ENCODE measurements around the gene MATN3.

The MATN3 gene

DNA sequence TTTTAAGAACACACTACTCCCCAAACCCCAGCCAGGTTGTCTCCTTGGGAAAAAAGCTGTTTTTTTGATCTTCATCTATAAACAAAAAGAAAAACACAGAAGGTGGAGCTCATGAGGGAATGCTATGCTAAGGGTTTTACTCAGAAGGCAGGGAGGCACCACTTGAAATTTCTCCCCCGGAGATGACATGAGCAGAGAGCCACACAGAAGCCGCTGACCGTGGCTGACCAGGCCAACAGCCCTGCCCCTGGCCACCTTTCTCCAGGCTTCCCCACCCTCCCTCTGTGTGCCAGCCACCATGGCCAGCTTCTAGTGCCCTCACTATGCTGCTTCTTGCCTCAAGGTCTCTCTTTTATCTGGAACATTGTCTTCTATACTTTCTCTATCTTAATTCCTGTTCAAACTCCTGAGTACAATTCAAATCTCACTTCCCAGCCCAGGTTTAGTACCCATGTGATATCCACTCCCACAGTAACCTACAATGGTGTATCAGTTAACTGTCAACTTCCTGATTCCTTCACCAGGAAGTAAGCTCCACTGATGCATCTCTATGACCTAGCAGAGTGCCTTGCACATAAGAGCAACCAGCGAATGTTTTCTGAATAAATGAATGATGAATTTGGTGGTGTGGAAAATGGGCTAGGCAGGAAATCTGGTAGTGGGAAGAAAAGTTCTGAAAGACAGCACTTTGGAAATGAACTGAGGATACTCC is 23.6 kb upstream of the MATN3 start:
- DNase-seq (ENCODE audit: low read depth, low spot score), result no peak

DNA sequence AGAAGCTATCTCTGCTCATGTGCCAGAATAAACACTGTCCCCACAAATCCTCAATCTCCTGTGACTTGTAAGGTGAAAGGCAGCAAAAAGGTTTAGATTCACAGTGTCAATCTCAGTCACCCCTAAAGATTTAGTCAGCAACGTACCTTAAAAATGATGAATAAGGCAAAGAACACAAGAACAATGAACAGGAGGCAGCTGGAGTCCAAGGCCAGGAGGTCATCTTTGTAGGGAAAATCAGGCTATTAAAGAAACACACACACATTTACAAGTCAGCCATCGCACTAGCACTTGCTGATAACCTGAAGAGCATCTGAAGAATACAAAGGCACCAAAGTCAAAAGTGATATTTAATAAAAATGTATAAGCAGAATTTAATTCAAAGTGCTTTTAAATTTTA is 22.4 kb upstream of the MATN3 start:
- no peak for DNase-seq (ENCODE audit: low read depth, low spot score)

DNA sequence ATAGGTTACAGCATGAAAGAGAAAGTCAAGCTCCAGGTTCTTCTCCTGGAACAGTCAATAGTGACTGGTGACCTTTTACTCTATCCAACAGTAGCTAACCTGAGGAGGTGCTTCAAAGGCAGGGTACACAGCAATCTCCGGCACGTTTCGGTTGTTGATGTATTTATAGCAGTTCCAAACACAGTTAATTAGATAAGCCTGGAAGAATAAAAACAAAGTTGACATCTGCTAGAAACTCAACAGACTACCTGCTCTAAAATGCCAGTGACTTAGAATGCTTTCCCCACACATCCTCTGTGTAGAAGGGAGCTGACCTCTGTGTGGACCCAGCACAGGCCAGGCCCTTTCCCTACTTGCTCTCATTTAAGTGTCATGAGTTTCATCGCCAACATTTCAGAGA is 21.8 kb upstream of the MATN3 start:
- DNase-seq (ENCODE audit: low read depth, low spot score), result no peak

DNA sequence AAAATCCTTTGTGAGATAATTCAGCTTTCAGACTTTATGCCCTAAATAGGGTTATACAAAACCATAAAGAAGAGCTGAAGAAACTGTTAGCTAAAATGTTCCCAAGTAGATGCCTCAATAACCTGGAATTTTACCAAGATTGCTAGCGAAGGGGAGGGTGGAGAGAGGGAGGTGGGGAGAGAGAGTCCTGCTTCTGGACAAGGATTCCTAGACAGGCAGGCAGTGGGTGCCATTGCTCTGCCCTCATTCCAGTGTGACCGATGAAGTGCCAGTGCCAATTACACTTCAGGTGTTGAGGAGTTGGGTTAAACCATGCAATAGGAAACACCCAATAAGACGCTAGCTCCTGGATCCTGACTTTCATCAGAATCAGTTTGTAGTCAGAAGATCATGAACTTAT is 20.9 kb upstream of the MATN3 start:
- no peak for DNase-seq (ENCODE audit: low read depth, low spot score)

DNA sequence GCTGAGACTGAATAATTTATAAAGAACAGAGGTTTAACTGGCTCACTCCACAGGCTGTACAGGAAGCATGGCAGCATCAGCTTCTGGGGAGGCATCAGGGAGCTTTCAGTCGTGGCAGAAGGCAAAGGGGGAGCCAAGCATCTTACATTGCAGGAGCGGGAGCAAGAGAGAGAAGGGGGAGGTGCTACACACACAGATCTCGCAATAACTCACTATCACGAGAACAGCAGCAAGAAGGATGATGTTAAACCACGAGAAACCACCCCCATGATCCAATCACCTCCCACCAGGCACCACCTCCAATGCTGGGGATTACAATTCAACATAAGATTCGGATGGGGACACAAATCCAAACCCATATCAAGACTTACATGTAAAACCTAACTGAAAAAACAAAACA is 17.8 kb upstream of the MATN3 start:
- no peak for DNase-seq (ENCODE audit: low read depth, low spot score)

DNA sequence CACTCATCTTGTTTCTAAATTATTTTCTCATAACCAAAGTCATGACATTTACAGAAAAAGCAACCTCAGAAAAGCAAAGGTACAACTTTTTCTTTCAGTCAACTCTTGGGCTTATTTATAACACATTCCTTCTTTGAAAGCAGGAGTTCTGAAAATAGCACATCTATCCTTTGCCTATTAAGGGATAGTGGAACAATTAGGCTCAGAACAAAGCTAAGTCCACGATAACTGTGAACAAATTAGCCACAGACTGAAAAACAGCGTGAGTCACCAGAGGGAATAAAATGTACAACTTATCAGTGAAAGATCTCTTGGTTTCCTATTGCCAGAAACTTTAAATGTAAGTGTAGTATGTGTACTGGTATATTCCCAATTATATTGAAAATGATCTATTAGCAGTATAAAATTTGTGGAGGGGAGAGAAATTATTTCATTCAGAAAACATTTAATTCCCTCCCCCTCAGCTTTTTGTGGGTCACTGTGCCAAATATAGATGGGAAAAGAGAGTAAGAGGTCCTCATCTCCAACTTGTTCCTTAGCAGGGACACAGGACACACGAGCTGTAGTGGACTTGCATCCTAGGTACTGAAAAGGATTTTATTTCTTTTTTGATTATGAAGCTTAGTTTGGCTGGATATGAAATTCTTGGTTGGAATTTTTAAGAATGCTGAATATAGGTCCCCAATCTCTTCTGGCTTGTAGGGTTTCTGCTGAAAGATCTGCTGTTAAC is 15.4 kb upstream of the MATN3 start:
- no peak for DNase-seq (ENCODE audit: low read depth, low spot score)

DNA sequence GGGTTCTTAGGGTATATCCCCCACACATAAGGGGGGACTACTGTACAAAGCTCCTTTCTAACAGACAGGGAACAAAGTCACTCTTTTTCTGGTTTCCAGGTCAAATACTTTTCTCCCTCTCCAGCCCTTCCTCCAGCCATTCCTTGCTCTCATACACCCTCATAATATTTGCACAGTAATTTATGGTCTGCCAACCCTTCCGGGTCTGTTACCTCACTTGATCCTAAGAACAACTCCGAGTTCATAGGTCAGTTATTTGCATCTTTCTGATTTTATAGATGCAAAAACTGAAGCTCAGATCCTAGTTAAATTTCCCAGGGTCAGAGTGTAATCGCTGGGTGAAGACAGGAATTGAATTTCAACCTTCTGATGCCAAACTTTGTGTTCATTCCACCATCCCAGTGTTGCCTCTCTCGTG is 14.8 kb upstream of the MATN3 start:
- no peak for DNase-seq (ENCODE audit: low read depth, low spot score)

DNA sequence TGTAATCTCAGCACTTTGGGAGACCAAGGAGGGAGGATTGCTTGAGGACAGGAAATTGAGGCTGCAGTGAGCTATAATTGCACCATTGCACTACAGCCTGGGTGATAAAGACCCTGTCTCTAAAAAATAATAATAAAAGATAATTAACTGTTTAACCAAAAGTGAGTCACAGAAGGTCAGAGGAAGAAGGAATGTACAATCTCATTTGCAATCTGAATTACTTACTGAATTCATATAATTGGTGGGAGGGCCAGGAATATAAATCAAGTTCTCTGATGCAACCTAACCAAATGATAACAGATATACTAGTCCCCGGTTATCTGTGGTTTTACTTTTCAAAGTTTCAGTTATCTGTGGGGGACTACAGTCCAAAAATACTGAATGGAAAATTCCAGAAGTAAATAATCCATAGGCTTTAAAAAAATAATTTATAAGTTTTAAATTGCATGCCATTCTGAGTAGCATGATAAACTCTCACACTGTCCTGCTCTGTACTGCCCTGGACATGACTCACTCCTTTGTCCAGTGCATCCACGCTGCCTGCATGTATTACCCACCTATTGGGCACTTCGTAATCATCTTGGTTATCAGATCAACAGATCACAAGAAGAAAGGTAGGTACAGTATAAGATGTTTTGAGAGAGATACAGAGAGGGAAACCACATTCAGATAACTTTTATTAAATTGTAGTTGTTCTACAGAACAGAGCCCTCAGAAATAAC is 12.8 kb upstream of the MATN3 start:
- no peak for DNase-seq (ENCODE audit: low read depth, low spot score)

DNA sequence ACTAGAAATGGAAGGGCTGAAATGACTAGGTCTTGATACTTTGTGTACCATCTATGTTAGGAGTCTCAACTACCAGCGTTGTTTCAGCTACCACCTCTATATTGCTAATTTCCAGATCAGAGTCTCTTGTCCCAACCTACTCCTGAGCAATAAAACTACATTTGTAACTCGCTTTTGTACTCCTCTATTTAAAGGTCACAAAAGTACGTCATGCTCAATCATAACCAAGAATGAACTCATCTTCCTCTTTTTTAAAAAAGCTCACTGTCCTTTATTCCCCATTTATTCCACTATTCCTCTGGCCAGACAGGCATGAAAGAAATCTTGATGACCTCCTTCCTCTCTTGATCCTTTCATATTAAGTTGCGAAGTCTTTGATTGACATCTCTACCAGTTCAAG is 11.2 kb upstream of the MATN3 start:
- no peak for DNase-seq (ENCODE audit: low read depth, low spot score)

DNA sequence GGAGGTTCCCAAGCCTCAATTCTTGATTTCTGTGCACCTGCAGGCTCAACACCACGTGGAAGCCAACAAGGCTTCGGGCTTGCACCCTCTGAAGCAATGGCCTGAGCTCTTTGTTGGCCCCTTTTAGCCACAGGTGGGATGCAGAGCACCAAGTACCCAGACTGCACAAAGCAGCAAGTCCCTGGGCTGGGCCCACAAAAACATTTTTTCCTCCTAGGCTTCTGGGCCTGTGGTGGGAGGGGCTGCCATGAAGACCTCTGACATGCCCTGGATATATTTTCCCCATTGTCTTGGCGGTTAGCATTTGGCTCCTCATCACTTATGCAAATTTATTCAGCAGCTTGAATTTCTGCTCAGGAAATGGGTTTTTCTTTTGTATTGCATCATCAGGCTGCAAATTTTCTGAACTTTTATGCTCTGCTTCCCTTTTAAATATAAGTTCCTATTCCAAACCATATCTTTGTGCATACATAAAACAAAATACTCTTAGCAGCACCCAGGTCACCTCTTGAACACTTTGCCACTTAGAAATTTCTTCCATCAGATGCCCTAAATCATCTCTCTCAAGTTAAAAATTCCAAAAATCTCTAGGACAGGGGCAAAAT is 9.0 kb upstream of the MATN3 start:
- DNase-seq (ENCODE audit: low read depth, low spot score), result no peak

DNA sequence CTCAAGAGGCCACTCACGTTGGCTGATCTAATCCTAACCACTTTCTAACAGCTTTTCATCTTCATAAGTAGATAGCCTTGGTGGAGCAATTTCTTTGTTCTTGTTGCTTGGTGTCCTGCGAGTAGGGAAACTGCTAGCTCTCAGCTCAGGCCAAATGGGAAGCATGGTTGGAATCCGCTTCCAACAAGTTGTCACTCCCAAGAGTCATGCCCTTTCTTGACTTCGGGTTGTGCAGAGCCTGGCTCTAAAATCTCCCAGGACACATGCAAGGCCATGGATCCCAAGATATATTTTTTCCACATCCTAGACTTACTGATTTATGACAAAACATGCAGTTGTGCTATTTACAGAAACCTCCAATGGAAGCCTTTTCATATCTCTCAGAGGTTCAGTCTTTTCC is 7.3 kb upstream of the MATN3 start:
- DNase-seq (ENCODE audit: low read depth, low spot score), result no peak

DNA sequence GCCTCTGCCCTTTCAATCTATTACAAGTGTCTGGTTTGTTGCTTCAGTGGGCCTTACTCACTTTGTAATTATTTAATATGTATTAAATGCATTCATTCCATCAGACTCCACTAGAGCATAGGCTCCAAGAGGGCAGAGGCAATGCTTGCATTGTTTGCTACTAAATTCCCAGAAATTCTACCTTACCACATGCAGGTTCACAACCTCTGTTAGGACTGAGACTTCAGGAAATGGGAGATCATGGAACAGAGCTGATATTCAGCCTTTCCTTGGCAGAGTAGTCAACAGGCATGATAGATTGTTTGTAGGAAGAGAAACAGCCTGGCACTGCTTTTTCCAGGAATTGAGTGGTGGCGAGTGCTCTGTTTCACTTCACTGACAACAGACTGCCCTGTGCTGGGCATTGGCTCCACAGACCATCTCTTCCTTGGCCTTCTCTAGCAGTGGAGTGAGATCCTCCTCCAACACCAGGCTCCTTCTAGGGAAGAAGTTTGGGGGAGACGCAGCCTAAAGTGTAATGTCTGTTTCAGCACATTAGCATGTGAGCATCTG is 6.2 kb upstream of the MATN3 start:
- no peak for DNase-seq (ENCODE audit: low read depth, low spot score)

DNA sequence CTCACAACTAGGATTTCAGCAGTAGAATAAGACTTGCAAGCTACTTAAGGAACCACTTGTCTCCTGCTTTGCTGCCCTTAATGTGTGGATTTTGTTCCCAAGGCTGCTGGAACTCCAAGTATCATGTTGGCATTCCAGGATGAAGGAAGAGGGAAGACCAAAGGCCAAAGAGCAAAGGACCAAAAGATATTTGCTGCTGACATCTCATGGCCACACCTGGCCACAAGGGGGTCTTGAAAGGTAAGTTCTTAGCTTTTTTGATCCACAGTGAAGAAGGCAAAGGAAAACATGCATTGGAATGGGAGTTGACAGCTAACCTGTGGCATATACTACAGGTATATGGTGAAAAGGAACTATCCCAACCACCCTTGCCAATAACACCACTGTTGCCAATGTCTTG is 3.9 kb upstream of the MATN3 start:
- DNase-seq (ENCODE audit: low read depth, low spot score), result no peak

DNA sequence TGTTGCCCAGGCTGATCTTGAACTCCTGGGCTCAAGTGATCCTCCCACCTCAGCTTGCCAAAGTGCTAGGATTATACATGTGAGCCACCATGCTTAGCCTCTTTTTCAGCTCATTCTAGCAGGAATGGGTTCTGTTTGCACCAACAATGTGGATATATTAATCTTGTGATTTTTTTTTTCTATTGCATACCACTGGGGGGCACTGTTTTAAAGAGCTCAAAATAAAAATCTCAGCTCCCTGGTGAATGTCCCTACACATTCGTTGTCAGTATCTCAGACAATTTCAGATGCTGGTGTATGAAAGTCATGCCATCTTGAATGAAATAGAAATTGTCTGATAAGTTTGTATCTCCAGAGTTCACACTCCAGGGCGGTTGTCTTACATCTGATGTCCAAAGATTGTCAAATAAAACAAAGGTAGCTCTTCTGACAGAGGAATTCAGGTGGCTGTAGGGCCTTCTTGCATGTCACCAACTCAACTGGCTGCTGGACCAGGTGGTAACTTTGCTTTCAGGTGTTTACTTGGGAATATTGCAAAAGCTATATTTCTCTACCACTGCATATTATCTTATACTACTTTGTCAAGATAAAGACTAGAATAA is 3.1 kb upstream of the MATN3 start:
- DNase-seq (ENCODE audit: low read depth, low spot score), result no peak

DNA sequence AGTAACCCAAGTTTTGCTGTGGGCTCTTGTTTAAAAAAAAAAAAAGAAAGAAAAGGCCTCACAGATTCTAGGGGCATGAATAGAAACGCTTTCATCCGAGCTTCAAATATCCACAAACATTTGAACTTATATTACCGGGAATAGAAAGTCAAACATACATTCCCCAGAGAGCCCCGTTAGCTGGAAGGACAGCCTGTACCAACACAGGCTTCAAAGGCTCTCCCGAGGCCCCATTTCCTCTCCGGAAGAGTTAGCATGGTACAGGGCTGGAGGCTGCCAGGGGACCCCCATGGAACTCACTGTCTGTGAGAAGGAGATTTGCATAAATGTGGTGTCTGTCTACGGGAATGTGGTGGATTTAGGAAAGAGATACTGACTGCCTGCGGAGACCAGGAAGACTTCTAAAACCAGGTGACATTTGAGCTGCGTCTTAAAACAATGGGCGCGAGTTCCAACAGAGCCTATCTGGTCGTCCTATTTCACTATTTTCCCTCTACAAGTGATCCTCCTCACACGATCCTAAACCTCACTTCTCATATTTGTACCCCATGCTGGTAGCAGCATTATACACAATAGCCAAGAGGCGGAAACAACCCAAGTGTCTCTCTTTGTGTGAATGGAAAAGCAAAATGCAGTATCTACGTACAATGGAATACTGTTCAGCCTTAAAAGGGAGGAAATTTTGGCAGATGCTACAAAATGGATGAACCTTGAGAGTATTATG is 820 bp upstream of the MATN3 start:
- no peak for DNase-seq (ENCODE audit: low read depth, low spot score)

DNA sequence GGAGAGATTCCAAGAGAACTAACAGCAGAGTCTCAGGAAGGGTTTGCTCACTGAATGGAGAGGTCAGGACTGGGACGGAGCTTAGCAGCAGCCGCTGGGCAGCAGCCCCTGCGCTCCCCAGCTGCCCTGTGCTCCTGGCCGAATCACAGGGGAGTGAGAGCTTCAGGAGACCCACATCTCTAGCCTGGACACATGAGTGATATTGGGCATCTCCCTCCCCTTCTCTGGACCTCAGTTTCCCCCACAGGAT is 511 bp downstream of the MATN3 start:
- no peak for DNase-seq (ENCODE audit: low read depth, low spot score)

DNA sequence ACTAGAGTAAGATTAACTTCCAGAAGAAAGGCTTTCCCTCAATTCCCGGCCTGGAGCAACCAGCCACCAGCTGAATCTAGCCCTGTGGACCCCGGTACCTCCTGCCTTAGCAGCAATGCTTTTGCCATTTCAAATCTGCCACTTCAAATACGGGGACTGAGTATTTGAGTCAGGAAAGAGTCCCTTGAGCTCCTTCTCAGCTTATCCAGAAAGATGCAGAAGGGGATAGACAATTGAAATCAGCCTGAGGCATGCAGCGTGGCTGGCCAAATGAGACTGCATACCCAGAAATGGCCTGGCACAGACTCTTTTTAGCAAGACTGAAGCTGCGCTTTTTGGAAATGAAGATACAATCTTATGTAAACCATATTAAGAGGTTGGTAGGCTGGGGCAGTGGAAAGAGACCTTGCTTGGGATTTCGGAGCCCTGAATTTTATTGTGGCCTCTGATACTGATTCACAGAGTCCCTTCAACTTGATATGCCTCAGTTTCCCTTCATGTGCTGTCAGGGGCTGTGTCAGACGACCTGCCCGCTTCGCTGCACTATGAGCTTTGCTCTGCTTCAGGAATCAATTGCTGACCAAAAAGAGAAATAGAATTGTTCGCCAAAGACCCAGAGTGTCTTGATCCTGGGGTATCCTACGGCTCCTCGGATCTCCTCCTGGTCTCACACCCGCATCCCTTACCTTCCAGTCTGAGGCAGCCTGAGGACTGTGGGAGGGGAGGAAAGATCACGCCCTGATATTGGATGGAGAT is 1.0 kb downstream of the MATN3 start:
- no peak for DNase-seq (ENCODE audit: low read depth, low spot score)

DNA sequence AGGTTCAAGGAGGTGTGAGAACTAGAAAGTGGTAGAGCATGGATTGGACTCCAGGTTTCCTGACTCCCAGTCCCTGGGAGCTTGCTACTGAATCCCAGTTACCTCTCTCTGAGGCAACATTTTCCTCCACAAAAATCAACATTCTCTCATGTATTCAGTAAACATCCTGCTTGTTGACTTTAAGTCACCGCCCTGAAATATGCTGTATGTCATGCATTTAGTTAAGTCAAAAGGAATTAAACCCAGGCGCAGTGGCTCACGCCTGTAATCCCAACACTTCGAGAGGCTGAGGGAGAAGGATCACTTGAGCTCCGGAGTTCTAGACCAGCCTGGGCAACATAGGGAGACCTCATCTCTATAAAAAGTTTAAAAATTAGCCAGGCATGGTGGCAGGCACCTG is 3.8 kb downstream of the MATN3 start:
- no peak for DNase-seq (ENCODE audit: low read depth, low spot score)

DNA sequence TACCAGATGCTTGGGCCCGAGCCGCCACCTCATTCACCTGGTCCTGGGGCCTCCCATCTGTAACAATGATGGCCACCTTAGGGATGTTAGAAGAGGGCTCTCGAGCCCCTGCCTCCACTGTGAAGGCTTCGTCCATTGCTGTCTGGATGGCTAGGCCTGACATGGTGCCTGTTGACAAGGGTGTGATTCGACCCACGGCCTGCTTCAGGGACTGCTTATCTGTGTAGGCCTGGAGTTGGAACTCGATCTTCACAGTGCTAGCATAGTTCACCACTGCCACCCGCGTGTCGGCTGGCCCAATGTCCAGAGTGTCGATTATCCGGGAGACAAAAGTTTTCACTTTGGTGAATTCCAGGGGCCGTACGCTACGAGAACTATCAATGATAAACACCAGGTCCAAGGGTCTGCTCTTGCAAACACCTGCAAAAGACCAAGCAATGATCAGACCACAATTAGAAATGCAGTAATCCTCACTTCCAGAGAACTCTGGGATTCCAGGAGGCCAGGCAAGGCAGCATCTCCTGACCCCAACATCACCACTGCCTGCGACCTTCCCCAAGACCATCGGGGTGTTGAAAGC is 6.5 kb downstream of the MATN3 start:
- DNase-seq (ENCODE audit: low read depth, low spot score), result no peak

DNA sequence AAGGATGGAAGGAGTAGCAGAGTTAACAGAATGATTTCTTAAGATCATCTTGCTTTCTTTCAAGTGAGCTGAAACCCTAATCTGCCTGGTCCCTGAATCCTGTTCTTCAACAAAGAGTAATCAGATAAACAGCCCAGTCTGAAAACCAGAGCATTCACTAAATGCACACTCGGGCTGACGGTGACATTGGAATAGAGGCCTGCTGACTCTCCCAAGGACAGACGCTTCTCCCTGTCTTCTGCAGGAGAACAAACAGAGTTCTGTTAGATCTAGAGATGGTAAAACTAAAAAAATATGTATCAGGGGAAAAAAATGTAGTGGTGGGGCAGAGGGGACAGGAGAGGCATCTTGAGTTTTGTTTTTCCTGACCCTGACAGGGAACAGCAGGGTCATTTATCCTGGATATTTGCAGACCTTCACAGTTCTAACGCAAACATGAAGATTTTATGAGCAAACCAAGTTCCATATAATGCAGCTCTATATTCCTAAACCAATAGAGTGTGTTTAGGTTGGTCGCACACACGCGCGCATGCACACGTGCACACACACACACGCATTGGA is 7.3 kb downstream of the MATN3 start:
- DNase-seq (ENCODE audit: low read depth, low spot score), result no peak
